ENCODE measurements around the gene STAT5B. TPM values are rescaled to one million over a fixed set of nuclear protein-coding genes. Genes with fewer than 3 reads are reported as not detected.

The STAT5B gene
- total and polyA plus RNA-seq, 2 of the 8 experiments (the other 6 are each of a cell fraction or from before 2014, with no cell fraction given): 35.3 to 52.6 TPM

GRCh38 chr17:42274812-42275526, 1.2 kb downstream of the STAT5B start:
- Histone ChIP-seq H3K4ac (replicated peaks; ENCODE audit: insufficient read length, low read depth, low read length) (no peak overlapping the region), H3K36me3 (ENCODE audit: control insufficient read depth in 2 of 4, insufficient read depth in 4 of 4, low read length in 3 of 4) (no peaks in the 10 kb centered on the region), H3K14ac (ENCODE audit: insufficient read length) (no peak overlapping the region), H3K79me1 (ENCODE audit: low read depth, low read length) (peaks cover 8% of the 10 kb centered on the region; the same call in 1 of the 2 replicates), H3K27ac (ENCODE audit: low read depth, low read length) (peak overlapping the region; percentile 9; the same call in 1 of the 2 replicates), H2BK120ac (replicated peaks; ENCODE audit: low read depth, low read length) (no peak overlapping the region), H2BK15ac (ENCODE audit: low read length) (no peak overlapping the region), H3K79me2 (ENCODE audit: control insufficient read depth in 1 of 2, insufficient read depth in 2 of 2, low read length in 2 of 2) (peaks cover 4 to 53% of the 10 kb centered on the region in 2 experiments; a peak in 3 of 4 replicates), H4K5ac (ENCODE audit: insufficient read length, low read depth, low read length) (no peak overlapping the region), H2BK12ac (ENCODE audit: low read depth, low read length) (no peak overlapping the region), H2AFZ (ENCODE audit: low read length) (no peak overlapping the region), H3K56ac (replicated peaks; ENCODE audit: insufficient read length, low read depth, low read length) (no peak overlapping the region), H4K20me1 (replicated peaks in 1 of 2; ENCODE audit: control insufficient read depth in 1 of 2, insufficient read depth in 2 of 2, low read length in 2 of 2) (peaks cover 0 to 2% of the 10 kb centered on the region in 2 experiments), H2BK20ac (ENCODE audit: low read length) (no peak overlapping the region), H2AK5ac (ENCODE audit: low read depth, low read length) (no peak overlapping the region), H4K8ac (ENCODE audit: extremely low read depth, insufficient read depth, low read length) (peak overlapping the region; percentile 89; the same call in 1 of the 2 replicates), H4K91ac (replicated peaks; ENCODE audit: insufficient read length, low read length) (no peak overlapping the region), H3K4me2 (ENCODE audit: insufficient read depth in 1 of 2, low read depth in 2 of 2, low read length in 2 of 2) (peak overlapping the region; percentile 70 to 91), H3K4me1 (replicated peaks in 1 of 4; ENCODE audit: control insufficient read depth in 3 of 4, insufficient read depth in 4 of 4, low read length in 3 of 4) (peaks cover 9 to 20% (median 13%) of the 10 kb centered on the region in 4 experiments; a peak in 6 of 7 replicates), H3K23ac (ENCODE audit: insufficient read length) (no peak overlapping the region), H3K9me3 (ENCODE audit: insufficient read depth in 2 of 2, low read depth in 1 of 2, low read length in 1 of 2) (no peaks in the 10 kb centered on the region), H2BK5ac (ENCODE audit: low read depth, low read length) (no peak overlapping the region), H3K4me3 (ENCODE audit: extremely low read depth in 1 of 4, insufficient read depth in 2 of 4, low read depth in 3 of 4, low read length in 4 of 4) (peak overlapping the region; percentile 53 to 92 (median 75)), H3K23me2 (ENCODE audit: low read depth, low read length) (peaks cover 8% of the 10 kb centered on the region; the same call in 1 of the 2 replicates), H3K9ac (replicated peaks in 1 of 4; ENCODE audit: extremely low read depth in 1 of 4, low read depth in 3 of 4, low read length in 3 of 4) (peak overlapping the region in 3 of 4 experiments; percentile 79 to 83 (median 80); a peak in 6 of 7 replicates), H3K18ac (ENCODE audit: extremely low read depth, low read length) (no peak overlapping the region), H3K27me3 (replicated peaks in 1 of 4; ENCODE audit: control insufficient read depth in 3 of 4, extremely low read depth in 1 of 4, insufficient read depth in 3 of 4, low read length in 3 of 4) (peaks cover 0 to 4% (median 2%) of the 10 kb centered on the region in 4 experiments; a peak in 1 of 7 replicates)
- POLR2A ChIA-PET (ENCODE audit: partially characterized antibody): interaction anchor here (0.9 to 1.3 kb wide), 7 partner anchors 31 to 148 kb away, joined by 3 to 4 read pairs (median 3); partner anchors contain the start of genes CAVIN1 and HCRT
- FAIRE-seq (no peak), DNase-seq (ENCODE audit: low read depth in 1 of 2, low spot score in 2 of 2) (no peak)
- WGBS, 2 experiments (ENCODE audit: extremely low coverage in 1 of 2, insufficient coverage in 1 of 2, insufficient read length in 1 of 2, insufficient replicate concordance in 2 of 2, low coverage in 1 of 2, low lambda C conversion rate in 2 of 2, missing lambda C conversion rate in 1 of 2): 22% methylated on average over 13 of the region's 13 CpGs; no CpG with 5 or more reads in 1 of the 2 experiments
- CTCF ChIA-PET (ENCODE audit: partially characterized antibody): interaction anchor here (1.0 to 5.0 kb wide), 4 partner anchors 24 to 134 kb away, joined by 3 to 26 read pairs (median 6); no protein-coding TSS in a partner anchor
- TF ChIP-seq SUZ12 (IDR thresholded peaks at IDR 0.05; ENCODE audit: low read length) (no peak), HDAC2 (IDR thresholded peaks at IDR 0.05; ENCODE audit: borderline replicate concordance in 1 of 2, low read depth in 2 of 2, low read length in 2 of 2) (no peak), JUND (IDR thresholded peaks at IDR 0.05; ENCODE audit: low read length) (no peak), RNF2 (IDR thresholded peaks at IDR 0.05; ENCODE audit: borderline replicate concordance, low read depth, low read length, missing control alignments, poor library complexity, severe bottlenecking) (no peak), BACH1 (IDR thresholded peaks at IDR 0.05; ENCODE audit: low read length) (no peak), EZH2 (IDR thresholded peaks at IDR 0.05; ENCODE audit: low read depth, low read length, severe bottlenecking) (no peak), SRF (IDR thresholded peaks at IDR 0.05; ENCODE audit: low read depth, low read length) (no peak), CTCF (IDR thresholded peaks at IDR 0.05; ENCODE audit: control extremely low read depth in 1 of 3, insufficient read depth in 1 of 3, low read depth in 1 of 3, low read length in 3 of 3) (no peak)

Measured in H1 (cell line).